Neural progenitor cell (in vitro differentiated cells): ENCODE data around the gene CHAD. TPM values are rescaled to one million over a fixed set of nuclear protein-coding genes. Genes with fewer than 3 reads are reported as not detected.
"Not testable (repeated sequence)": the region's sequence is repeated elsewhere in the genome, so short reads cannot be mapped to it uniquely, and the experiment has no call there.

ENCODE experiments used
- DNase-seq: peaks from one replicate; pipeline ENCODE4 v3.0.0-alpha.2; 2016; ENCODE audit warnings: low spot score
- H2AFZ ChIP-seq: fragments of 200-600 bp; sonication (generic); replicated peaks from 2 replicates; pipeline ENCODE4 v1.6.1; 2016; ENCODE audit warnings: antibody characterized with exemption
- H3F3A ChIP-seq: fragments of 200-600 bp; sonication (generic); 2 replicates; pipeline ENCODE4 v1.6.1; 2016; ENCODE audit warnings: antibody characterized with exemption, low read depth
- H3K27ac ChIP-seq: fragments of 200-600 bp; sonication (generic); 2 replicates; pipeline ENCODE4 v1.5.1; 2016; ENCODE audit warnings: mild to moderate bottlenecking
- H3K27me3 ChIP-seq: fragments of 200-600 bp; sonication (generic); 2 replicates; pipeline ENCODE4 v1.6.1; 2016; ENCODE audit warnings: mild to moderate bottlenecking, moderate library complexity
- H3K36me3 ChIP-seq: fragments of 200-600 bp; sonication (generic); 2 replicates; pipeline ENCODE4 v1.5.1; 2016
- H3K4me1 ChIP-seq: fragments of 200-600 bp; sonication (generic); 2 replicates; pipeline ENCODE4 v1.6.1; 2016; ENCODE audit warnings: mixed run types
- H3K4me2 ChIP-seq: fragments of 200-600 bp; sonication (generic); 2 replicates; pipeline ENCODE4 v1.6.1; 2016
- H3K4me3 ChIP-seq: fragments of 200-600 bp; sonication (generic); 2 replicates; pipeline ENCODE4 v1.5.1; 2016
- H3K79me2 ChIP-seq: fragments of 200-600 bp; sonication (generic); 2 replicates; pipeline ENCODE4 v1.6.1; 2016; ENCODE audit warnings: low read depth
- H3K9ac ChIP-seq: fragments of 200-600 bp; sonication (generic); 2 replicates; pipeline ENCODE4 v1.6.1; 2016
- H3K9me3 ChIP-seq: fragments of 200-600 bp; sonication (generic); 2 replicates; pipeline ENCODE4 v1.5.1; 2016; ENCODE audit warnings: low read depth
- H4K20me1 ChIP-seq: fragments of 200-600 bp; sonication (generic); 2 replicates; pipeline ENCODE4 v1.6.1; 2016; ENCODE audit warnings: low read depth
- H3K27ac Mint-ChIP-seq: 3 replicates; pipeline ENCODE4 v1.8.0; 2021; ENCODE audit warnings: mixed read lengths
- H3K27me3 Mint-ChIP-seq: 2 replicates; pipeline ENCODE4 v1.8.0; 2022; ENCODE audit warnings: low read depth, mild to moderate bottlenecking, inconsistent platforms, moderate library complexity, mixed read lengths; ENCODE audit not compliant: insufficient read depth
- H3K36me3 Mint-ChIP-seq: 3 replicates; pipeline ENCODE4 v1.8.0; 2021; ENCODE audit warnings: mixed read lengths
- H3K4me1 Mint-ChIP-seq: 3 replicates; pipeline ENCODE4 v1.8.0; 2021; ENCODE audit warnings: mixed read lengths
- H3K4me3 Mint-ChIP-seq: 3 replicates; pipeline ENCODE4 v1.8.0; 2021; ENCODE audit warnings: mild to moderate bottlenecking, moderate library complexity, mixed read lengths
- H3K9me3 Mint-ChIP-seq: 3 replicates; pipeline ENCODE4 v1.8.0; 2020; ENCODE audit warnings: mixed read lengths
- EZH2 ChIP-seq: fragments of 200-600 bp; sonication (generic); IDR thresholded peaks from 2 replicates; pipeline ENCODE4 v1.6.1; 2017; ENCODE audit warnings: antibody characterized with exemption, mild to moderate bottlenecking, moderate library complexity
- EZH2phosphoT487 ChIP-seq: fragments of 200-600 bp; sonication (generic); IDR thresholded peaks from 2 replicates; pipeline ENCODE4 v1.6.1; 2017; ENCODE audit warnings: antibody characterized with exemption
- total RNA-seq: library from RNA; depleted of rRNA; stranded (reverse); fragments of >200 nt; gene quantifications from 2 replicates; pipeline ENCODE4 v1.2.3, GENCODE V29; 2015; ENCODE audit warnings: low replicate concordance
- TF ChIP-seq, protein P1 (sequence below): fragments of 200-600 bp; sonication (generic); IDR thresholded peaks from 2 replicates; pipeline ENCODE4 v1.5.1; 2017; ENCODE audit warnings: antibody characterized with exemption, mild to moderate bottlenecking

Gene CHAD
- total RNA-seq, 1 donor from 2014 or later = not detected

DNA sequence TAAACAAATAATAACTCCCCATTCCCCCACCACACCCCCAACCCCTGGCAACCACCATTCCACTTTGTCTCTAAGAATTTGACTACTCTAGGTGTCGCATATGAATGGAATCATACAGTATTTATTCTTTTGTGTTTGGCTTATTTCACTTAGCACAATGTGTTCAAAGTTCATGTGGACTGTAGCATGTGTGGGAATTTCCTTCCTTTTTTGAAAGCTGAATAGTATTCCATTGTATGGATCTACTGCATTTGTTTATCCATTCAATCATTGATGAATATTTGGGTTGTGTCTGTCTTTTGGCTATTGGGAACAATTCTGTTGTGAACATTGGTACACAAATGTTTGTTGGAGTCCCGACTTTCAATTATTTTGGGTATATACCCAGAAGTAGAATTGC is 45.9 kb downstream of the CHAD start:
- peaks cover 2% of the 10 kb centered on the region for H3K36me3 Mint-ChIP-seq

DNA sequence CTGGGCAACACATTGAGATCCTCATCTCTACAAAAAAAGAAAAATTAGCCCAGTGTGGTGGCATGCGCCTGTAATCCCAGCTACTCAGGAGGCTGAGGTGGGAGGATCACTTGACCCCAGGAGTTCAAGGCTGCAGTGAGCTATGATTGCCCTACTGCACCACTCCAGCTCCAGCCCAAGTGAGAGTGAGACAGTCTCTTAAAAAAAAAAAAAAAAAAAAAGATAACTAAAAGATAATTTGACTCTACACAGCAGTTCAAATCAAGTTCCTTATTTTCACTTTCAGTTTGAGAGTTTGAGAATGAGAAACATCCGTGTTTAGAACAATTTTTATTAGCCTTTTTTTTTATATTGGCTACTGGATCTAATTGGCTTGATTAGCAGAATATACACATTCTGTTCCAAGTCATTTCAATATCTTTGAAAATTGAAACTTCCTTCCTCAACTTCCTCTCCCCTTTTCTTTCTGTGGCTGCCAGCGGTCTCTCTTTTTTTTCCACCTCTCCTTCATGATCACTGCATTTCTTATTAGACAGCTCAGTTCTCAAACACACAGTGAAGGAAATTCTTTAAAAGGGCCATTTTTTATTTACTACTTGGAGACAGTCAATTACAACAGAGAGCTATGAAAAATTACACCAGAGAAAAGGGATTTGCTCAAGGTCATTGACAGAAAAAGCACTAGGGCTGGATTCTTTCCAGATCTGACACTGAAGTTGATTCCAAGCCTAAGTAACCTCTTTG is 47.2 kb downstream of the CHAD start:
- no peak overlapping the region for H3K27ac ChIP-seq
- Mint-ChIP-seq H3K4me1 (peaks cover 3% of the 10 kb centered on the region), H3K36me3 (peaks cover 2% of the 10 kb centered on the region), H3K4me3 (no peak overlapping the region), H3K27ac (no peak overlapping the region), H3K27me3 (no peaks in the 10 kb centered on the region), H3K9me3 (peaks cover 17% of the 10 kb centered on the region)
- H3K79me2 ChIP-seq = no peaks in the 10 kb centered on the region
- peaks cover 6% of the 10 kb centered on the region for H3K4me1 ChIP-seq
- no peak overlapping the region for H2AFZ ChIP-seq
- H4K20me1 ChIP-seq = no peaks in the 10 kb centered on the region
- no peak overlapping the region for H3K4me2 ChIP-seq
- no peak overlapping the region for H3K9ac ChIP-seq
- no peaks in the 10 kb centered on the region for H3K9me3 ChIP-seq
- H3K4me3 ChIP-seq = no peak overlapping the region
- H3K36me3 ChIP-seq = no peaks in the 10 kb centered on the region
- peaks cover 7% of the 10 kb centered on the region for H3F3A ChIP-seq
- no peak for TF ChIP-seq EZH2phosphoT487
- TF ChIP-seq, protein P1, sequence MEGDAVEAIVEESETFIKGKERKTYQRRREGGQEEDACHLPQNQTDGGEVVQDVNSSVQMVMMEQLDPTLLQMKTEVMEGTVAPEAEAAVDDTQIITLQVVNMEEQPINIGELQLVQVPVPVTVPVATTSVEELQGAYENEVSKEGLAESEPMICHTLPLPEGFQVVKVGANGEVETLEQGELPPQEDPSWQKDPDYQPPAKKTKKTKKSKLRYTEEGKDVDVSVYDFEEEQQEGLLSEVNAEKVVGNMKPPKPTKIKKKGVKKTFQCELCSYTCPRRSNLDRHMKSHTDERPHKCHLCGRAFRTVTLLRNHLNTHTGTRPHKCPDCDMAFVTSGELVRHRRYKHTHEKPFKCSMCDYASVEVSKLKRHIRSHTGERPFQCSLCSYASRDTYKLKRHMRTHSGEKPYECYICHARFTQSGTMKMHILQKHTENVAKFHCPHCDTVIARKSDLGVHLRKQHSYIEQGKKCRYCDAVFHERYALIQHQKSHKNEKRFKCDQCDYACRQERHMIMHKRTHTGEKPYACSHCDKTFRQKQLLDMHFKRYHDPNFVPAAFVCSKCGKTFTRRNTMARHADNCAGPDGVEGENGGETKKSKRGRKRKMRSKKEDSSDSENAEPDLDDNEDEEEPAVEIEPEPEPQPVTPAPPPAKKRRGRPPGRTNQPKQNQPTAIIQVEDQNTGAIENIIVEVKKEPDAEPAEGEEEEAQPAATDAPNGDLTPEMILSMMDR = no peak
- no peak for TF ChIP-seq EZH2
- H3K27me3 ChIP-seq = peaks cover 16% of the 10 kb centered on the region
- no peak for DNase-seq

More for the DNA sequence above, 45.9 kb downstream of the CHAD start:
- no peak overlapping the region for H3K4me3 ChIP-seq
- H3K27ac ChIP-seq = no peak overlapping the region
- H3K4me1 ChIP-seq = peaks cover 13% of the 10 kb centered on the region
- TF ChIP-seq EZH2 = no peak
- TF ChIP-seq EZH2phosphoT487 = no peak
- TF ChIP-seq, protein P1 = no peak
- H3K9me3 Mint-ChIP-seq = peaks cover 17% of the 10 kb centered on the region
- peaks cover 14% of the 10 kb centered on the region for H3K4me1 Mint-ChIP-seq
- H3F3A ChIP-seq = peaks cover 17% of the 10 kb centered on the region
- no peaks in the 10 kb centered on the region for H4K20me1 ChIP-seq
- H3K4me3 Mint-ChIP-seq = no peak overlapping the region
- H3K27me3 Mint-ChIP-seq = no peaks in the 10 kb centered on the region
- no peak overlapping the region for H3K27ac Mint-ChIP-seq
- H3K27me3 ChIP-seq = peaks cover 16% of the 10 kb centered on the region
- no peaks in the 10 kb centered on the region for H3K79me2 ChIP-seq
- no peak overlapping the region for H2AFZ ChIP-seq
- no peaks in the 10 kb centered on the region for H3K36me3 ChIP-seq
- H3K9ac ChIP-seq = no peak overlapping the region
- no peaks in the 10 kb centered on the region for H3K9me3 ChIP-seq
- no peak for DNase-seq
- no peak overlapping the region for H3K4me2 ChIP-seq

DNA sequence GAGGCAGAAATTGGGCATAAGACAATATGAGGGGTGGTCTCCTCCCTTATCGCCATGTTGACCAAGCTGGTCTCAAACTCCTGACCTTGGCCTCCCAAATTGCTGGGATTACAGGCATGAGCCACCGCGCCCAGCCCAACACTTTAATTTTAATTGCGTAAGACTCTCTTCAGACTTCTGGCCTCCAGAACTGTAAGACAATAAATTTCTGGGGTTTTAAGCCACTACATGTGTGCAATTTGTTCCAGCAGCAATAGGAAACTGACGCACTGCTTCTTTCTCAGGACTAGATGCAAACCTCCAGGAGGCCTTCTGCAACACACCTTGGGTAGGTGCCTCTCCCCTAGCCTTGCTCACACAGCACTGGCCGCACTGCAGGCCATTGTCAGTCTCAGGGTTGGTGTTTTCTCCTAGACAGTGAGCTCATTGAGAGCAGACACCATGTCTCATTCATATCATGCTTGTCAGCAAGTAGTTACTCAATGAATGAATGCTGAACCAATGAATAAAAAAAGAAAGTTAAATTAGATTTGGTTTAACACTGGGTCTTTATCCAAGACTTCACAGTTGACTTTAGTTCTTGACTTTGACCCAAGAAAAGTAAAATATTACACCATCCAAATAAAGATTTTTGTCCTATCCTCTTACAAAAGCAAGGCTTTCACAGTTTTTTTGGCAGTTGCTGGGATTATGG is 48.1 kb downstream of the CHAD start:
- Histone ChIP-seq H3K4me3 (no peak overlapping the region), H2AFZ (no peak overlapping the region)
- no peak overlapping the region for H3K27ac Mint-ChIP-seq

DNA sequence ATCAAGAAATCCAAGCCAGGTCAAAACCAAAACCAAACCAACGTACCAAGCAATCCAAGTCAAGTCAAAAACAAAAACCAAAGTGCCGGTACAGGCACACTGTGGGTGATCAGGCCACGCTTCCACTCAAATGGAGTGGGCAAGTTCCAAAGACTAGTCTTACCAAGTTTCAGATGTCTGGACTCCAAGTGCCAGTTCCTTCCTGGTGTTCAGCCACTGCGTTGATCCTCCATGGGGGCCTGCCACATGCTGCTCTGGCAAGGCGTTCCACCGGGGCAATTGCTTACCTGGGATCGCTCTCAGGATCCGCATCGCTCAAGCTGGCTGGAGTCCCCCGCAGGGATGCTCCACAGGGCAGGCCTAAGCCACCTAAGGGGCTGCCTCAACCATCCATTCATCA is 49.1 kb downstream of the CHAD start:
- not testable (repeated sequence) for H3K36me3 ChIP-seq, H3K36me3 Mint-ChIP-seq, H3K27me3 Mint-ChIP-seq, H3K27ac ChIP-seq, H3K4me1 ChIP-seq, H3K4me3 ChIP-seq, H3K27me3 ChIP-seq, DNase-seq, H3K4me1 Mint-ChIP-seq, H3F3A ChIP-seq, H3K27ac Mint-ChIP-seq, H2AFZ ChIP-seq, H3K4me2 ChIP-seq, H3K9me3 ChIP-seq, H4K20me1 ChIP-seq, H3K79me2 ChIP-seq, H3K9ac ChIP-seq
- Mint-ChIP-seq H3K9me3 (peaks cover 17% of the 10 kb centered on the region), H3K4me3 (peak overlapping the region; percentile 33)

More for the DNA sequence above, 48.1 kb downstream of the CHAD start:
- peaks cover under 1% of the 10 kb centered on the region for H3K4me1 Mint-ChIP-seq
- Histone ChIP-seq H3K9me3 (no peaks in the 10 kb centered on the region), H3K27ac (no peak overlapping the region), H4K20me1 (no peaks in the 10 kb centered on the region), H3F3A (peaks cover 5% of the 10 kb centered on the region), H3K79me2 (no peaks in the 10 kb centered on the region), H3K4me2 (no peak overlapping the region), H3K36me3 (no peaks in the 10 kb centered on the region), H3K9ac (no peak overlapping the region), H3K4me1 (peaks cover 3% of the 10 kb centered on the region), H3K27me3 (peaks cover 13% of the 10 kb centered on the region)
- H3K9me3 Mint-ChIP-seq = peaks cover 17% of the 10 kb centered on the region
- peaks cover 3% of the 10 kb centered on the region for H3K27me3 Mint-ChIP-seq
- DNase-seq = no peak
- peaks cover 2% of the 10 kb centered on the region for H3K36me3 Mint-ChIP-seq
- TF ChIP-seq EZH2phosphoT487 (no peak), EZH2 (no peak)
- TF ChIP-seq, protein P1 = no peak
- no peak overlapping the region for H3K4me3 Mint-ChIP-seq
